Fibroblast of lung (primary cell): ENCODE data around the gene SIPA1L3. TPM values are rescaled to one million over a fixed set of nuclear protein-coding genes. Genes with fewer than 3 reads are reported as not detected.
A peak's percentile ranks its signal among the peaks of the same experiment; 100 is the strongest.

Source experiments
- DNase-seq, 2 donors: peaks; one replicate each; pipeline versions ENCODE4 v3.0.0 to v3.0.0-alpha.2; 2010; ENCODE audit warnings: low read depth in 2 of 2
- H2AFZ ChIP-seq: 2 replicates; pipeline ENCODE4 v1.5.1; 2012; ENCODE audit warnings: low read length, control low read depth, inconsistent platforms
- H3K27ac ChIP-seq: 2 replicates; pipeline ENCODE4 v1.5.1; 2011; ENCODE audit warnings: low read length, control low read depth; ENCODE audit not compliant: insufficient read depth
- H3K27me3 ChIP-seq: 2 replicates; pipeline ENCODE4 v1.5.1; 2011; ENCODE audit warnings: mild to moderate bottlenecking, low read length; ENCODE audit not compliant: control insufficient read depth, insufficient read depth
- H3K36me3 ChIP-seq: 2 replicates; pipeline ENCODE4 v1.5.1; 2011; ENCODE audit warnings: low read length; ENCODE audit not compliant: control insufficient read depth, insufficient read depth
- H3K4me1 ChIP-seq: 2 replicates; pipeline ENCODE4 v1.5.1; 2011; ENCODE audit warnings: low read length; ENCODE audit not compliant: control insufficient read depth, insufficient read depth; ENCODE audit errors: extremely low read depth
- H3K4me2 ChIP-seq: 2 replicates; pipeline ENCODE4 v1.5.1; 2011; ENCODE audit warnings: low read length, control low read depth; ENCODE audit not compliant: insufficient read depth; ENCODE audit errors: extremely low read depth
- H3K4me3 ChIP-seq, 4 experiments: fragments of 200-600 bp in 1 of 4; sonication (generic) in 1 of 4; replicated peaks in 1 of 4; 2 replicates each; pipeline ENCODE4 v1.5.1; 2011 to 2016; ENCODE audit warnings: low read length in 4 of 4, low read depth in 3 of 4, mild to moderate bottlenecking in 3 of 4, control low read depth in 2 of 4, inconsistent platforms in 1 of 4, mixed read lengths in 1 of 4; ENCODE audit not compliant: insufficient read depth in 1 of 4; ENCODE audit errors: control extremely low read depth in 1 of 4
- H3K79me2 ChIP-seq: 2 replicates; pipeline ENCODE4 v1.5.1; 2012; ENCODE audit warnings: mild to moderate bottlenecking, low read length, inconsistent platforms; ENCODE audit not compliant: control insufficient read depth, insufficient read depth
- H3K9ac ChIP-seq: 2 replicates; pipeline ENCODE4 v1.5.1; 2011; ENCODE audit warnings: mild to moderate bottlenecking, low read length, control low read depth; ENCODE audit not compliant: insufficient read depth
- H3K9me3 ChIP-seq: 2 replicates; pipeline ENCODE4 v1.5.1; 2012; ENCODE audit warnings: low read depth, low read length; ENCODE audit not compliant: control insufficient read depth, insufficient read depth
- H4K20me1 ChIP-seq: 2 replicates; pipeline ENCODE4 v1.5.1; 2011; ENCODE audit warnings: low read length; ENCODE audit not compliant: control insufficient read depth, insufficient read depth; ENCODE audit errors: extremely low read depth
- EZH2 ChIP-seq: IDR thresholded peaks from 2 replicates; pipeline ENCODE4 v1.5.1; 2012; ENCODE audit warnings: low read length, control low read depth, mild to moderate bottlenecking; ENCODE audit errors: missing control alignments
- polyA plus RNA-seq, 2 donors: library from polyadenylated mRNA; depleted of rRNA in 1 of 2; stranded (reverse) in 1 of 2; unstranded in 1 of 2; fragments of >200 nt; gene quantifications; 2 replicates each; pipeline ENCODE4 v1.2.1, GENCODE V29; 2011 to 2012; ENCODE audit warnings: missing spikeins in 1 of 2
- total RNA-seq: library from RNA; depleted of rRNA; stranded (reverse); fragments of >200 nt; gene quantifications from 2 replicates; pipeline ENCODE4 v1.2.1, GENCODE V29; 2014
- TF ChIP-seq, protein P1 (sequence below), 2 donors: IDR thresholded peaks in 1 of 2; conservative IDR thresholded peaks in 1 of 2; 1 replicate in 1 of 2; 2 replicates in 1 of 2; pipeline ENCODE4 v1.5.1; 2011 to 2012; ENCODE audit warnings: low read length in 2 of 2, control low read depth in 1 of 2, inconsistent platforms in 1 of 2, low read depth in 1 of 2, mild to moderate bottlenecking in 1 of 2

Gene SIPA1L3
- total and polyA plus RNA-seq, 2 donors (not counting 1 experiment from before 2014, with no cell fraction given): 3.7 to 10.1 TPM

DNA sequence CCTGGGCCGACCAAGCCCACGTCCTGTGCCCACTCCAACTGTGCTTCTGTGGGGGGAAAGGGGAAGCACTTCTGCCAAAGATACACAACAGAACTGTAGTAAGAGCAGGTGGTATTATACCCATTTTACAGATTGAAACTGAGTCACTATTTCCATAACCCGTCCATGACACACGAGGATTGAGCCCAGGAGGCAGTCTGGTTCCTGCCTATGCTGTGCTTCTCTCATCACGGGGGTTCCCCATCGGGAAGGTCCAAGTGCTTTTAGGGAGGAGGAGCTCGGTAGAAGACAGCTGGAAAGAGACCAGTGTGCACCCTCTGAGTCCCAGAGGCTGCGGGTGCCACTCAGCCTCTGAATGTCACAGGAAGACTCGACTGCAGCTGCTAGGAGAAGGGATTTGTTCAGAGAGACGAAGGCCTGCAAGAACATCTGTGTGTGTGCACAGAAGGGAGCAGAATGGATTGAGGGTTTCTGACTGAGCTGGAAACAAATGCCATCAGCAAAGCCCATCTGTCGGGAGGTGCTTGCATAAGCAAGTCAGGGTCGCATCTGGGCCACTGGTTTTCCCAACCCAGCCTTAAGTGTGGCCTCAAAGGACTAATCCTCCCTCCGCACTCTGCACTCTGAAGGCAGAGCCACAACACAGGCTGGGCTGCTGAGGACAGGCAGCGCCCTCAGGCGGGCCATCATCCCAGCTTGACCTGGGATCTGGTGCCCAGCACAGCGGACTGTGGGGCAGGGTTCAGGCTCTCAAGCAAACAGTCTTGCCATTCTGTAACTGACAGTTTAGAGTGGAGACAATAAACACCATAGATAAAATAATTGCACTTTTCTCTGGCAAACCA lies 167.1 kb downstream of the SIPA1L3 start:
- no peaks in the 10 kb centered on the region for H3K9me3 ChIP-seq
- DNase-seq: peak in 1 of 2 donors; percentile 43
- peaks cover 3% of the 10 kb centered on the region for H3K4me1 ChIP-seq

DNA sequence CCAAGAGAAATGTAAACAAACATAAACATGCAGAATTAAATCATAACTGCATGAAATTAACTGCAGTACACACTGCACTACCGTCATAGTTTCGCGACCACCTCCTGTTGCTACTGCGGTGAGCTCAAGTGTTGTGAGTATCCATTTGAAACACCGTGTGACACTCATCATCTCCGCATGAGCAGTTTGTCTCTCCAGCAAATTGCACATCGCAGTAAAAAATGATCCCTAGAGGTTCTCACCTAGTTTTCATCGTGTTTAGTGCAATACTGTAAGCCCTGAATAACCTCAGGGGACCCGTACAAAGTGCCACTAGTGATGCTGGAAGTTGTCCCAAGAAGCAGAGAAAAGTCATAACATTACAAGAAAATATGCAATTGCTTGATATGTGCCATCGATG lies 169.3 kb downstream of the SIPA1L3 start:
- no peak overlapping the region for H2AFZ ChIP-seq
- H3K36me3 ChIP-seq: no peaks in the 10 kb centered on the region
- no peak overlapping the region for H3K27ac ChIP-seq
- DNase-seq: no peak
- H3K4me2 ChIP-seq: no peak overlapping the region
- no peak overlapping the region for H3K4me3 ChIP-seq
- no peaks in the 10 kb centered on the region for H3K9me3 ChIP-seq
- TF ChIP-seq, protein P1, sequence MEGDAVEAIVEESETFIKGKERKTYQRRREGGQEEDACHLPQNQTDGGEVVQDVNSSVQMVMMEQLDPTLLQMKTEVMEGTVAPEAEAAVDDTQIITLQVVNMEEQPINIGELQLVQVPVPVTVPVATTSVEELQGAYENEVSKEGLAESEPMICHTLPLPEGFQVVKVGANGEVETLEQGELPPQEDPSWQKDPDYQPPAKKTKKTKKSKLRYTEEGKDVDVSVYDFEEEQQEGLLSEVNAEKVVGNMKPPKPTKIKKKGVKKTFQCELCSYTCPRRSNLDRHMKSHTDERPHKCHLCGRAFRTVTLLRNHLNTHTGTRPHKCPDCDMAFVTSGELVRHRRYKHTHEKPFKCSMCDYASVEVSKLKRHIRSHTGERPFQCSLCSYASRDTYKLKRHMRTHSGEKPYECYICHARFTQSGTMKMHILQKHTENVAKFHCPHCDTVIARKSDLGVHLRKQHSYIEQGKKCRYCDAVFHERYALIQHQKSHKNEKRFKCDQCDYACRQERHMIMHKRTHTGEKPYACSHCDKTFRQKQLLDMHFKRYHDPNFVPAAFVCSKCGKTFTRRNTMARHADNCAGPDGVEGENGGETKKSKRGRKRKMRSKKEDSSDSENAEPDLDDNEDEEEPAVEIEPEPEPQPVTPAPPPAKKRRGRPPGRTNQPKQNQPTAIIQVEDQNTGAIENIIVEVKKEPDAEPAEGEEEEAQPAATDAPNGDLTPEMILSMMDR (conservative IDR thresholded peaks at IDR 0.05 in 1 of 2, IDR thresholded peaks at IDR 0.05 in 1 of 2; ENCODE audit: low read depth in 1 of 2, low read length in 2 of 2): no peak
- TF ChIP-seq EZH2: no peak
- no peaks in the 10 kb centered on the region for H4K20me1 ChIP-seq
- H3K9ac ChIP-seq: no peak overlapping the region
- H3K79me2 ChIP-seq: no peaks in the 10 kb centered on the region
- H3K4me1 ChIP-seq: peaks cover 8% of the 10 kb centered on the region
- H3K27me3 ChIP-seq: no peaks in the 10 kb centered on the region

More for the DNA sequence above, 167.1 kb downstream of the SIPA1L3 start:
- Histone ChIP-seq H4K20me1 (no peaks in the 10 kb centered on the region), H3K79me2 (no peaks in the 10 kb centered on the region), H3K36me3 (no peaks in the 10 kb centered on the region), H3K4me3 (no peak overlapping the region), H2AFZ (no peak overlapping the region), H3K27ac (no peak overlapping the region), H3K4me2 (no peak overlapping the region), H3K27me3 (no peaks in the 10 kb centered on the region), H3K9ac (no peak overlapping the region)
- TF ChIP-seq, protein P1 (conservative IDR thresholded peaks at IDR 0.05 in 1 of 2, IDR thresholded peaks at IDR 0.05 in 1 of 2; ENCODE audit: low read depth in 1 of 2, low read length in 2 of 2): no peak
- TF ChIP-seq EZH2: no peak

DNA sequence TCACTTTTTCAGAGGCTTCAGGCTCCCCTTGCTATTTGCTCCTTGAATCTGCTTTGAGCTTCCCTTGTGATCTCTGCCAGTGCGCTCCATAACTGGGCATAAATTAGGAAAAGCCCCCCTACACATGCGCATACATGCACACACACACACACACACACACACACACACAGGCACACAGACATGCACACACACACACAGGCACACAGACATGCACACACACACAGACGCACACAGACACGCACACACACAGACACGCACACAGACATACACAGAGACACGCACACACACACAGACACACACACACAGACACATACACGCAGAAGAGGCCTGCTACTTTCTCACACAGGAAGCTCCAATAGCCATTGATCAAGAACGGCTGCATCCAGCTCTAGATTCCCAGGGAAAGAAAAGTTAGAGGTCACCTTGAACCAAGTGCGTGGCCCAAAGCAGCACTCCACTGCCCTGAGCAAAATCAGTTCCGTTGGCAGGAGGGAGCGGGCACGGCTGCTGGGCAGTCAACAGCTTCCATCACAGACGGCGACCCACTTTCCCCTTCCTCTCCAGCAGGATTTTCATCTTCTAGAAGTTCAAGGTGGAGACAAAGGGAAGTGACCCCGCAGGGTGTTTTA lies 171.4 kb downstream of the SIPA1L3 start:
- Histone ChIP-seq H3K4me1 (peaks cover 8% of the 10 kb centered on the region), H3K27ac (no peak overlapping the region), H3K36me3 (peaks cover 4% of the 10 kb centered on the region), H3K9ac (no peak overlapping the region), H3K4me2 (no peak overlapping the region), H3K27me3 (no peaks in the 10 kb centered on the region), H3K79me2 (no peaks in the 10 kb centered on the region), H4K20me1 (no peaks in the 10 kb centered on the region), H2AFZ (no peak overlapping the region), H3K4me3 (no peak overlapping the region), H3K9me3 (no peaks in the 10 kb centered on the region)
- TF ChIP-seq, protein P1 (conservative IDR thresholded peaks at IDR 0.05 in 1 of 2, IDR thresholded peaks at IDR 0.05 in 1 of 2; ENCODE audit: low read depth in 1 of 2, low read length in 2 of 2): no peak
- TF ChIP-seq EZH2: no peak
- DNase-seq: no peak
